ENCODE results near the gene PACSIN1. TPM values are rescaled to one million over a fixed set of nuclear protein-coding genes. Genes with fewer than 3 reads are reported as not detected.
A peak's percentile ranks its signal among the peaks of the same experiment; 100 is the strongest.

PACSIN1 gene
- total RNA-seq, 2 donors from 2014 or later = 5.6 to 6.3 TPM

GRCh38 chr6:34460796-34461507 is 4.9 kb upstream of the PACSIN1 start:
- DNase-seq (ENCODE audit: low spot score) = no peak
- H3K36me3 ChIP-seq = no peaks in the 10 kb centered on the region
- peaks cover 0 to 8% of the 10 kb centered on the region in 2 donors for H3K4me1 ChIP-seq
- TF ChIP-seq CTCF (IDR thresholded peaks at IDR 0.05) = no peak
- H3K27me3 ChIP-seq = no peaks in the 10 kb centered on the region
- H3K9me3 ChIP-seq = no peaks in the 10 kb centered on the region
- no peak overlapping the region for H3K27ac ChIP-seq
- H3K4me3 ChIP-seq = no peak overlapping the region

GRCh38 chr6:34462010-34462409 is 3.9 kb upstream of the PACSIN1 start:
- H3K4me3 ChIP-seq = no peak overlapping the region
- no peaks in the 10 kb centered on the region for H3K36me3 ChIP-seq
- no peaks in the 10 kb centered on the region for H3K9me3 ChIP-seq
- peaks cover 0 to 15% of the 10 kb centered on the region in 2 donors for H3K4me1 ChIP-seq
- no peak for TF ChIP-seq CTCF (IDR thresholded peaks at IDR 0.05)
- no peaks in the 10 kb centered on the region for H3K27me3 ChIP-seq
- DNase-seq (ENCODE audit: low spot score) = no peak
- H3K27ac ChIP-seq = peak overlapping the region in 1 of 2 donors; percentile 26

GRCh38 chr6:34462551-34462971 is 3.3 kb upstream of the PACSIN1 start:
- Histone ChIP-seq H3K9me3 (no peaks in the 10 kb centered on the region), H3K27me3 (no peaks in the 10 kb centered on the region), H3K4me3 (no peak overlapping the region), H3K27ac (peak overlapping the region; percentile 26 to 45), H3K36me3 (no peaks in the 10 kb centered on the region), H3K4me1 (peaks cover 0 to 15% of the 10 kb centered on the region in 2 donors)
- peak; percentile 60 for DNase-seq (ENCODE audit: low spot score)
- TF ChIP-seq CTCF (IDR thresholded peaks at IDR 0.05) = no peak

- no peak overlapping the region for H3K4me3 ChIP-seq
- peaks cover 0 to 15% of the 10 kb centered on the region in 2 donors for H3K4me1 ChIP-seq
- no peaks in the 10 kb centered on the region for H3K27me3 ChIP-seq
- H3K36me3 ChIP-seq = no peaks in the 10 kb centered on the region
- no peak for TF ChIP-seq CTCF (IDR thresholded peaks at IDR 0.05)
- no peaks in the 10 kb centered on the region for H3K9me3 ChIP-seq
- DNase-seq (ENCODE audit: low spot score) = no peak
- H3K27ac ChIP-seq = no peak overlapping the region
Measured at GRCh38 chr6:34463299-34463698, 2.6 kb upstream of the PACSIN1 start.

GRCh38 chr6:34463849-34464248 is 2.0 kb upstream of the PACSIN1 start:
- no peaks in the 10 kb centered on the region for H3K36me3 ChIP-seq
- H3K27me3 ChIP-seq = no peaks in the 10 kb centered on the region
- H3K27ac ChIP-seq = no peak overlapping the region
- peaks cover 0 to 15% of the 10 kb centered on the region in 2 donors for H3K4me1 ChIP-seq
- H3K4me3 ChIP-seq = no peak overlapping the region
- TF ChIP-seq CTCF (IDR thresholded peaks at IDR 0.05) = no peak
- DNase-seq (ENCODE audit: low spot score) = no peak
- no peaks in the 10 kb centered on the region for H3K9me3 ChIP-seq
